DMS53 treated with DMSO at 0.1 percent for 48 hours (cell line): ENCODE measurements around the gene CLDN22.

Experiments
- DNase-seq: peaks from one replicate; lab custom pipeline; 2025; ENCODE audit not compliant: unreplicated experiment; lab: John Stamatoyannopoulos, UW

CLDN22 gene

DNA sequence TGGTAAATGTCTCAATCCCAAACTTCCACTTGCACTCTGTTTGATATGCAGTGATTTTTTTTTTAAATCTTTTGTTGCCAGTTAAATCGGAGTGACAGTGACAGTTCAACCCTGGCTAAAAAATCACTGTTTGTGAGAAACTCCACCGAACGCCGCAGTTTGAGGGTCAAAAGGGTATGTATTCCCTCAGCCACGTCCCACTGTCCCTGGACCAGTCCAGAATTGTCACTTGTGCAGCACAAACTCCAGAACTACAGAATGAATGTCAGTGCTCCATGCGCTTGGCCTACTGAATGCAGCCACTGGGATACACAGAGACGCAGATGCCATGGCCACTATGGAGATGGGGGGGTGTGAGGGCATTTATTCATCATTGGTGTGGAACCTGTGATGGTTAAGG lies 34.2 kb downstream of the CLDN22 start:
- DNase-seq, result no peak

DNA sequence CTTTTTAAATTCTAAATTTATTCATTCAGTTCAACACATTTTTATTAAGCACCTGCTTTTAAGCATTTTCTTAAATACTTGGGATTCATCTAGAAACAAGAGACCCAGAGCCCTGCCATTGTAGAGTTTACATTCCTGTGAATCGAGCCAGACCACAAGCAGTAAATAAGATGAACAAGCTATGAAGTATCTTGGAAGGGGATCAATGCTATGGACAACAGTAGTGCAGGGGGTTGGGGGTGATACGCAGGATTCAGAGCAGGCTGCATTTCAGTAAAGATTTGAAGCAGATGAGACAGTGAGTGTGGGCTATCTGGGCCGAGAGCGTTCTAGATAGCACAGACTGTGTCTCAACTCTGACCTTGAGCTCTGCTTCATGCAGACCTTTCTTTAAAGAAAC lies 35.1 kb downstream of the CLDN22 start:
- no peak for DNase-seq

DNA sequence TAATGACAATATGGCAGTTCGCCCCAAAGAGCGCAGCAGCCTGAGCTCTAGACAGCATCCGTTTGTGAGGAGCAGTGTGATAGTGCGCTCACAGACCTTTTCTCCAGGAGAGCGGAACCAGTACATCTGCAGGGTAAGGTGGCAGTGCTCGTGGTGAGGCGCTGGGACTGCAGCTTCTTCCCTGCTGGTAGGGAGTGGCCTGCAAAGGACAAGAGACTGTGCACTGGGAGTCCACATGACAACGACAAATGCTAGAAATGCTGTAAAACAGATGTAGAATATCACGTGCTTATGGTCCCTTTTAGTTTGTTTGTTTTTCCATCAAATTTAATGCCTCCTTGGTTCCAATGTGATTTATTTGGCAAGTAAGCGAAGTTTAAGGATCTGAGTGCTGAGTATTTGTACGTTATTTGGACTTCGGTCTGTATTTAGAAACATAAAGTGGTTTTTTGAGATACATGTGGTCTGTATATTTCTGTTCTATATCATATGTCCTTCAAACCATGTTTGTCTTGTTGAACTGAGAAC lies 35.8 kb downstream of the CLDN22 start:
- no peak for DNase-seq

DNA sequence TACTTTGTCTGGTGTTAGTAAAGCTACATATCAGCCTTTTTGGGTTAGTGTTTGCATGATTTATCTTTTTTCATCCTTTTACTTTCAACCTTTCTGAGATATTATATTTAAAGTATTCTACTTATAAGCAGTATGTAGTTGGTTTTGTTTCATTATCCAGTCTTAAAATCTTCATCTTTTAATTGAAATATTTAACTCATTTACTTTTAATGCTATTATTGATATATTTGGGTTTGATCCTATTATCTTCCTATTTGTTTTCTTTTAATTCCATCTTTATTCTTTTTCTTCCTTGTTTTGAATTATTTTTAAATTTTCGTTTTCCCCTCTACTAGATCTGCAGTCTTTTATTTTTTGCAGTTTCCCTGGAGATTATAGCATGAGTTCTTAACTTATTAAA lies 44.0 kb downstream of the CLDN22 start:
- no peak for DNase-seq

DNA sequence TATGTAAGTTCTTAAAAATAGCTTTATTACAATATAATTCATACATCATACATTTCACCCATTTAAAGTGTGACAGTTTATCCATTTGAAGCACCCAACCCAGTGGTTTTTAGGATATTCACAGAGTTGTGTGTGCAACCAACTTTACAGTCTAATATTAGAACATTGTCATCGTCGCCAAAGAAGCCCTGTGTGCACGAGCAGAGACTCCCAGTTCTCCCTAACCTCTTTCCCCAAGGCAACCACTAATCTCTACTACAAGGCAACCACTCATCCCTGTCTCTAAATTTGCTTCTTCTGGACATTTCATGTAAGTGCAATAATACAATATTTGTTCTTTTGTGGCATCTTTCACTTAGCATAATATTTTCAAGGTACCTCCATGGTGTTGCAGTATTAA lies 47.7 kb downstream of the CLDN22 start:
- no peak for DNase-seq

DNA sequence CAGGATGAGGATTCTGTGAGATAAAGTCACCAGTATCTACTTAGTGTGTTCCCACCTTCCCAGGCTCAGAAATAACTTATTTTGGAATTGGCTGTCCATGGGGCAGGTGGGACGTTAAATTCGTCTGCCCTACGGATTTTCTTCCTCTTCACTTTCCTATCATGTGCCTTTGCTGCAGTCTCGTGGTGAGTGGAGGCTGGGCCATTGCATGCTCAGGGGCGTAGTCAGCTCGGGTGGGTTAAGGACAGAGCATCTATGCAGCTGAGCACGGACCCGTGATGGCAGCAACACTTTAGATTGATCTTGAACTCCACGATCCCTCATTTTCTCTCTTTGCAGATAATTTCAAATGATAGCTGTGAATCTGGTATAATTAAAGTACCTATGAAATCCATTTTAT lies 51.5 kb downstream of the CLDN22 start:
- DNase-seq, result no peak
